ENCODE data around the gene SPECC1L.

SPECC1L gene

DNA sequence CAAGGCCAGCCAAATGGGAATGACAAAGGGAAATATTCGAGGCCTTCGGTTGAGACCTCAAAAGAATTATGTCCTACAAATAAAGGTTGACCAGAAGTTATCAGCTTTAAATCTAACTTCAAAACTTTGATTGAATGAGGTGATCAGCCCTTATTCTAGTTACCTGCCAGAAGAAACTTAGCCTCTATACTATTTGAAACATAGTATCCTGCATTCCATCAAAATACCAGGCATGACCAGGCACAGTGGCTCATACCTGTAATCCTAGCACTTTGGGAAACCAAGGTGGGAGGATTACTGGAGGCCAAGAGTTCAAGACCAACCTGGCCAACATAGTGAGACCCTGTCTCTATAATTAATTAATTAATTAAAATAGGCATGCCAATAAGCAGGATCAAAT lies 112.4 kb downstream of the SPECC1L start:
- intact Hi-C loops (cut with DNase I; ENCODE audit: low total_unique reads), result no loop called here
- TF ChIP-seq, protein P1, sequence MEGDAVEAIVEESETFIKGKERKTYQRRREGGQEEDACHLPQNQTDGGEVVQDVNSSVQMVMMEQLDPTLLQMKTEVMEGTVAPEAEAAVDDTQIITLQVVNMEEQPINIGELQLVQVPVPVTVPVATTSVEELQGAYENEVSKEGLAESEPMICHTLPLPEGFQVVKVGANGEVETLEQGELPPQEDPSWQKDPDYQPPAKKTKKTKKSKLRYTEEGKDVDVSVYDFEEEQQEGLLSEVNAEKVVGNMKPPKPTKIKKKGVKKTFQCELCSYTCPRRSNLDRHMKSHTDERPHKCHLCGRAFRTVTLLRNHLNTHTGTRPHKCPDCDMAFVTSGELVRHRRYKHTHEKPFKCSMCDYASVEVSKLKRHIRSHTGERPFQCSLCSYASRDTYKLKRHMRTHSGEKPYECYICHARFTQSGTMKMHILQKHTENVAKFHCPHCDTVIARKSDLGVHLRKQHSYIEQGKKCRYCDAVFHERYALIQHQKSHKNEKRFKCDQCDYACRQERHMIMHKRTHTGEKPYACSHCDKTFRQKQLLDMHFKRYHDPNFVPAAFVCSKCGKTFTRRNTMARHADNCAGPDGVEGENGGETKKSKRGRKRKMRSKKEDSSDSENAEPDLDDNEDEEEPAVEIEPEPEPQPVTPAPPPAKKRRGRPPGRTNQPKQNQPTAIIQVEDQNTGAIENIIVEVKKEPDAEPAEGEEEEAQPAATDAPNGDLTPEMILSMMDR (IDR thresholded peaks at IDR 0.05), result no peak
- no peak overlapping the region for H3K27ac ChIP-seq
- no peak overlapping the region for H3K4me3 ChIP-seq
- H3K36me3 ChIP-seq, result peaks cover 8 to 25% (median 10%) of the 10 kb centered on the region in 3 donors
- H3K4me1 ChIP-seq, result no peaks in the 10 kb centered on the region
- H3K9me3 ChIP-seq, result no peaks in the 10 kb centered on the region
- no peak for DNase-seq
- no peaks in the 10 kb centered on the region for H3K27me3 ChIP-seq

DNA sequence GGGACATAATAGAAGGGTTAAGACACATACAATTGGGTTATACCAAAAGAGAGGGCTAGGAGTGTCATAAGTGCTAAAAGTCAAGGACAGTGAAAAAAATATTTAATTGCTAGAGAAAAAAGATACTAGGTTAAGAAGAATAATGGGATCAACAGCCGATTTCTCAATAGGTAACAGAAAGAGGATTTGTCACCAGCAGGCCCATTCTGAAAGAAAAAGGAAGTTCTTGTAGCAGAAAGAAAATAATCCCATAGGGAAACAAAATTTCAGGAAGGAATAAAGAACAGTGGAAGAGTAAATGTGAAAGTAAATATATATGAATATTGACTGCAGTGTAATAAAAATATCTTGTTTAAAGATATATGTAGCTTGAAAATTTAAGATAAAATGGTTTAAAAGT lies 113.5 kb downstream of the SPECC1L start:
- no peaks in the 10 kb centered on the region for H3K4me1 ChIP-seq
- H3K27me3 ChIP-seq, result no peaks in the 10 kb centered on the region
- TF ChIP-seq, protein P1 (IDR thresholded peaks at IDR 0.05), result no peak
- H3K4me3 ChIP-seq, result no peak overlapping the region
- no peaks in the 10 kb centered on the region for H3K9me3 ChIP-seq
- intact Hi-C loops (cut with DNase I; ENCODE audit: low total_unique reads), result no loop called here
- DNase-seq, result no peak
- peaks cover 5 to 22% (median 8%) of the 10 kb centered on the region in 3 donors for H3K36me3 ChIP-seq
- H3K27ac ChIP-seq, result no peak overlapping the region

DNA sequence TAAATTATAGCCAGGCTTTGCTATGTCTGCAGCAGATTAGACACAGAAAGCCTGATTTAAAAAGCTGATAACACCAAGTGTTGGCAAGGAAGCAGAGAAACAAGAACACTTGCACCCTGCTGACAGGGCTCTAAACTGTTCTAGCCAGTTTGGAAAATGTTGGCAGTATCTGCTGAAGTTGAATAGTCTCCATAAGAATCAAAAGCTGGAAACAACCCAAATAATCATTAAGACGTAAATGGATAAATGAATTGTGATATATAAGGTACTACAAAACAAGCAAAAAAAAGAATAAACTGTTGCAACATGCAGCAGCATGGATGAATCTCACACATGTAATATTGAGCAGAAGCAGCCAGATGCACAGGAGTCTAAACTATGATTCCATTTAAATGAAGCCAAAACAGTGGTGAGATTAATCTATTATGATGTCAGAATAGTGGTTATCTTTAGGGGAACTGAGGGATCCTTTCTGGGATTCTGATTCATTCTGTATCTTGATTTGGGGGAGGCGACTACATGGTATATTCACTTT lies 116.4 kb downstream of the SPECC1L start:
- H3K27ac ChIP-seq, result no peak overlapping the region

DNA sequence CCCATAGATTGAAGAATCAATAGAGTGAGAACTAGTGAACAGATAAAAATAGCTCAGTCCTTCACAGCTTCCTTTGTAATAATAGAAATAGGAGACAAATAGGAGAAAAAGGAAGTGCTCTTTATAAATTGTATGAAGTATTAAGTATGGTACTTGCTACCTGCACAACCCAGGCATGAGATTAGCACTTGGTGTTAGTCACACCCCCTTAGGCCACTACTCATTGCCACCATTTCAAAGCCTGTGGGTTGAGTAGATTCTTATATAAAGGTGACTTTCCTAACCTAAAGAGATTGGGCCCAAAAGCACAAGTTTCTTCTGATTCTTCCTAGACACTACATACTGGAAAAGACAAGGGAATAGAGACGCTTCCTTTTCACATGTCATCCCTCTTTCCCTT lies 119.0 kb downstream of the SPECC1L start:
- Histone ChIP-seq H3K27me3 (no peaks in the 10 kb centered on the region), H3K4me1 (peaks cover 0 to 33% (median 23%) of the 10 kb centered on the region in 4 donors), H3K36me3 (no peaks in the 10 kb centered on the region), H3K4me3 (no peak overlapping the region), H3K27ac (peak overlapping the region; percentile 36 to 77), H3K9me3 (no peaks in the 10 kb centered on the region)
- DNase-seq, result no peak
- TF ChIP-seq, protein P1 (IDR thresholded peaks at IDR 0.05), result no peak
- intact Hi-C loops (cut with DNase I; ENCODE audit: low total_unique reads), result no loop called here

More for the DNA sequence above, 116.4 kb downstream of the SPECC1L start:
- peaks cover 0 to 29% (median 20%) of the 10 kb centered on the region in 4 donors for H3K4me1 ChIP-seq
- H3K27me3 ChIP-seq, result no peaks in the 10 kb centered on the region
- H3K36me3 ChIP-seq, result peaks cover 0 to 8% (median 0%) of the 10 kb centered on the region in 3 donors
- H3K4me3 ChIP-seq, result no peak overlapping the region
- intact Hi-C loops (cut with DNase I; ENCODE audit: low total_unique reads), result no loop called here
- TF ChIP-seq, protein P1 (IDR thresholded peaks at IDR 0.05), result no peak
- H3K9me3 ChIP-seq, result no peaks in the 10 kb centered on the region
- no peak for DNase-seq

DNA sequence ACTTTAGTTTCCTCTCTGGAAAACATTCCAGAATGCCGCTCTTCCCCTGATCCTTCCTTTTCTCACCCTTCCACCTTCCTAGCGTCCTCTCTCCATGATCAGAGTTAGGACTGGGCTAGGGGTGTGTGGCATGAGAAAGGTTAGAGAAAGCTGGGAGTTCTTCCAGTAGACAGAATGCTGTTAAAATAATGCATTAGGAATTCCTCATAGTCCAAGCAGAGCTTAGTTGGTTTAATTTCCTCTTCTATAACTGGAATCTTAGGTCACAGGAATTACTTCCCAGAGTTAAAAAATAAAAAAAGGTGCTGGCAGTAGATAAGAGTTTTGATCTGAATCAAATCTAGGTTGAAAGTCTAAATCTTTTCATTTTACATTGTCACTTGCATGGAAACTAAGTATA lies 119.5 kb downstream of the SPECC1L start:
- TF ChIP-seq, protein P1 (IDR thresholded peaks at IDR 0.05), result no peak
- H3K4me1 ChIP-seq, result peaks cover 0 to 33% (median 23%) of the 10 kb centered on the region in 4 donors
- no peak overlapping the region for H3K4me3 ChIP-seq
- H3K9me3 ChIP-seq, result no peaks in the 10 kb centered on the region
- peak overlapping the region; percentile 36 to 77 for H3K27ac ChIP-seq
- no peak for DNase-seq
- intact Hi-C loops (cut with DNase I; ENCODE audit: low total_unique reads), result no loop called here
- no peaks in the 10 kb centered on the region for H3K27me3 ChIP-seq
- no peaks in the 10 kb centered on the region for H3K36me3 ChIP-seq
